NOMO-1 treated with DMSO at 0.1 percent for 48 hours (cell line): ENCODE results near the gene C4BPA.

Experiments
- DNase-seq: peaks from one replicate; lab custom pipeline; 2025; ENCODE audit not compliant: unreplicated experiment; lab: John Stamatoyannopoulos, UW

Gene C4BPA

GRCh38 chr1:207077012-207077411 is 27.0 kb upstream of the C4BPA start:
- DNase-seq = no peak

- peak; percentile 82 for DNase-seq
Measured at GRCh38 chr1:207077470-207078377, 26.3 kb upstream of the C4BPA start.

- no peak for DNase-seq
Measured at GRCh38 chr1:207078578-207079132, 25.4 kb upstream of the C4BPA start.

GRCh38 chr1:207079706-207080241 is 24.3 kb upstream of the C4BPA start:
- no peak for DNase-seq

GRCh38 chr1:207081088-207081487 is 22.9 kb upstream of the C4BPA start:
- DNase-seq = no peak

- DNase-seq = no peak
Measured at GRCh38 chr1:207081806-207082205, 22.2 kb upstream of the C4BPA start.

GRCh38 chr1:207084232-207084631 is 19.8 kb upstream of the C4BPA start:
- no peak for DNase-seq

GRCh38 chr1:207084701-207085180 is 19.3 kb upstream of the C4BPA start:
- peak; percentile 46 for DNase-seq

GRCh38 chr1:207085887-207086286 is 18.1 kb upstream of the C4BPA start:
- no peak for DNase-seq

- no peak for DNase-seq
Measured at GRCh38 chr1:207088161-207088560, 15.9 kb upstream of the C4BPA start.

- no peak for DNase-seq
Measured at GRCh38 chr1:207088701-207089626, 15.1 kb upstream of the C4BPA start, which contains the start of gene C4BPB. Gene C4BPB (plus strand): TSS chr1:207088860. CDS start chr1:207089532, 672 bp downstream.

- no peak for DNase-seq
Measured at GRCh38 chr1:207089627-207090355, 14.2 kb upstream of the C4BPA start.

- DNase-seq = peak; percentile 7
Measured at GRCh38 chr1:207091200-207091908, 12.7 kb upstream of the C4BPA start.

- DNase-seq = no peak
Measured at GRCh38 chr1:207093944-207094343, 10.1 kb upstream of the C4BPA start.

- DNase-seq = no peak
Measured at GRCh38 chr1:207097871-207098324, 6.1 kb upstream of the C4BPA start.

- no peak for DNase-seq
Measured at GRCh38 chr1:207101720-207102119, 2.3 kb upstream of the C4BPA start.

GRCh38 chr1:207102146-207102545 is 1.9 kb upstream of the C4BPA start:
- no peak for DNase-seq

- DNase-seq = no peak
Measured at GRCh38 chr1:207102659-207103058, 1.4 kb upstream of the C4BPA start.

- no peak for DNase-seq
Measured at GRCh38 chr1:207109004-207109403, 5.0 kb downstream of the C4BPA start.
